Ishikawa (cell line): ENCODE results near the gene ARNT2.

Experiments used
- CEBPB ChIP-seq: IDR thresholded peaks from 2 replicates; pipeline ENCODE4 v1.6.1; 2012
- EGR1 ChIP-seq: IDR thresholded peaks from 2 replicates; pipeline ENCODE4 v1.6.1; 2012
- EP300 ChIP-seq: IDR thresholded peaks from 2 replicates; pipeline ENCODE4 v1.6.1; 2012; ENCODE audit warnings: borderline replicate concordance
- FOXM1 ChIP-seq: IDR thresholded peaks from 2 replicates; pipeline ENCODE4 v1.6.1; 2012; ENCODE audit warnings: low read depth, borderline replicate concordance
- NFIC ChIP-seq: IDR thresholded peaks from 2 replicates; pipeline ENCODE4 v1.6.1; 2012
- RAD21 ChIP-seq: IDR thresholded peaks from 2 replicates; pipeline ENCODE4 v1.6.1; 2012; ENCODE audit warnings: low read depth
- TAF1 ChIP-seq: IDR thresholded peaks from 2 replicates; pipeline ENCODE4 v1.6.1; 2012; ENCODE audit warnings: low read depth, mild to moderate bottlenecking
- TCF12 ChIP-seq: IDR thresholded peaks from 2 replicates; pipeline ENCODE4 v1.6.1; 2012; ENCODE audit warnings: low read depth
- TEAD4 ChIP-seq: IDR thresholded peaks from 2 replicates; pipeline ENCODE4 v1.6.1; 2012
- YY1 ChIP-seq: IDR thresholded peaks from 2 replicates; pipeline ENCODE4 v1.6.1; 2012; ENCODE audit warnings: low read depth
- TF ChIP-seq, protein P1 (sequence below): IDR thresholded peaks from 2 replicates; pipeline ENCODE4 v1.6.1; 2012; ENCODE audit warnings: low read depth, mild to moderate bottlenecking
- TF ChIP-seq, protein P2 (sequence below): IDR thresholded peaks from 2 replicates; pipeline ENCODE4 v1.6.1; 2012
- TF ChIP-seq, protein P3 (sequence below): IDR thresholded peaks from 2 replicates; pipeline ENCODE4 v1.6.1; 2012

DNA sequence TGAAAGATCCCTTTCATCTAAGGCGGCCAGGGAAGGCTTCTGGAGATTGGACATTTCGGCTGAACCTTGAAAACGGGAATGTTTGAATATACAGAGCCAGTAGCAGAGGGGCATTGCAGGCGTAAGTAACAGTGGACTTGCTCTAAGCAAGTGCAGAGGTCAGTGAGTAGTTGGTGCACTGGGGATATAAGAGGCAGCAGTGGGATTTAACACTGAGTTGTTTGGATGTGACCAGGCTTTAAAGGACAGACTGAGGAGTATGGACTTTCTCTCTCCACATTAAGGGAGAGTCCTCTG lies 1.3 kb downstream of the ARNT2 start:
- TF ChIP-seq, protein P1, sequence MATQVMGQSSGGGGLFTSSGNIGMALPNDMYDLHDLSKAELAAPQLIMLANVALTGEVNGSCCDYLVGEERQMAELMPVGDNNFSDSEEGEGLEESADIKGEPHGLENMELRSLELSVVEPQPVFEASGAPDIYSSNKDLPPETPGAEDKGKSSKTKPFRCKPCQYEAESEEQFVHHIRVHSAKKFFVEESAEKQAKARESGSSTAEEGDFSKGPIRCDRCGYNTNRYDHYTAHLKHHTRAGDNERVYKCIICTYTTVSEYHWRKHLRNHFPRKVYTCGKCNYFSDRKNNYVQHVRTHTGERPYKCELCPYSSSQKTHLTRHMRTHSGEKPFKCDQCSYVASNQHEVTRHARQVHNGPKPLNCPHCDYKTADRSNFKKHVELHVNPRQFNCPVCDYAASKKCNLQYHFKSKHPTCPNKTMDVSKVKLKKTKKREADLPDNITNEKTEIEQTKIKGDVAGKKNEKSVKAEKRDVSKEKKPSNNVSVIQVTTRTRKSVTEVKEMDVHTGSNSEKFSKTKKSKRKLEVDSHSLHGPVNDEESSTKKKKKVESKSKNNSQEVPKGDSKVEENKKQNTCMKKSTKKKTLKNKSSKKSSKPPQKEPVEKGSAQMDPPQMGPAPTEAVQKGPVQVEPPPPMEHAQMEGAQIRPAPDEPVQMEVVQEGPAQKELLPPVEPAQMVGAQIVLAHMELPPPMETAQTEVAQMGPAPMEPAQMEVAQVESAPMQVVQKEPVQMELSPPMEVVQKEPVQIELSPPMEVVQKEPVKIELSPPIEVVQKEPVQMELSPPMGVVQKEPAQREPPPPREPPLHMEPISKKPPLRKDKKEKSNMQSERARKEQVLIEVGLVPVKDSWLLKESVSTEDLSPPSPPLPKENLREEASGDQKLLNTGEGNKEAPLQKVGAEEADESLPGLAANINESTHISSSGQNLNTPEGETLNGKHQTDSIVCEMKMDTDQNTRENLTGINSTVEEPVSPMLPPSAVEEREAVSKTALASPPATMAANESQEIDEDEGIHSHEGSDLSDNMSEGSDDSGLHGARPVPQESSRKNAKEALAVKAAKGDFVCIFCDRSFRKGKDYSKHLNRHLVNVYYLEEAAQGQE, result no peak
- TF ChIP-seq TCF12, result no peak
- TF ChIP-seq CEBPB, result no peak
- TF ChIP-seq EGR1, result no peak
- no peak for TF ChIP-seq RAD21
- no peak for TF ChIP-seq EP300
- TF ChIP-seq, protein P2, sequence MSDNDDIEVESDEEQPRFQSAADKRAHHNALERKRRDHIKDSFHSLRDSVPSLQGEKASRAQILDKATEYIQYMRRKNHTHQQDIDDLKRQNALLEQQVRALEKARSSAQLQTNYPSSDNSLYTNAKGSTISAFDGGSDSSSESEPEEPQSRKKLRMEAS, result no peak
- TF ChIP-seq NFIC, result no peak
- TF ChIP-seq YY1, result no peak
- TF ChIP-seq, protein P3, sequence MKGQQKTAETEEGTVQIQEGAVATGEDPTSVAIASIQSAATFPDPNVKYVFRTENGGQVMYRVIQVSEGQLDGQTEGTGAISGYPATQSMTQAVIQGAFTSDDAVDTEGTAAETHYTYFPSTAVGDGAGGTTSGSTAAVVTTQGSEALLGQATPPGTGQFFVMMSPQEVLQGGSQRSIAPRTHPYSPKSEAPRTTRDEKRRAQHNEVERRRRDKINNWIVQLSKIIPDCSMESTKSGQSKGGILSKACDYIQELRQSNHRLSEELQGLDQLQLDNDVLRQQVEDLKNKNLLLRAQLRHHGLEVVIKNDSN, result no peak
- TF ChIP-seq TAF1, result no peak
- TF ChIP-seq TEAD4, result no peak
- TF ChIP-seq FOXM1, result no peak
